ENCODE results near the gene AGBL2.
"Not testable (repeated sequence)": the region's sequence is repeated elsewhere in the genome, so short reads cannot be mapped to it uniquely, and the experiment has no call there.

GRCh38 chr11:47742494-47742893 is 27.3 kb upstream of the AGBL2 start:
- TF ChIP-seq CTCF, POLR2A (IDR thresholded peaks at IDR 0.05): not testable (repeated sequence)
